HCT116 (cell line): Measurements from ENCODE around the gene EPS15. TPM values are rescaled to one million over a fixed set of nuclear protein-coding genes. Genes with fewer than 3 reads are reported as not detected.

Source experiments
- ATAC-seq: fragments of 200-7000 bp; cut with Tn5 transposase; 2 replicates; pipeline ENCODE4 v1.9.1; 2020; ENCODE audit warnings: mild to moderate bottlenecking, moderate library complexity
- BruUV-seq: library from RNA; stranded (reverse); fragments of 400-500 nt; replicated peaks from 2 replicates; lab custom pipeline; 2021; lab: Mats Ljungman, UMichigan
- CTCF ChIA-PET: fragments of 300-600 bp; sonication (Branson Sonifier 250); formaldehyde crosslinking; loops from one replicate; lab custom pipeline; 2021; ENCODE audit warnings: antibody characterized with exemption; lab: Charles Lee
- POLR2A ChIA-PET: fragments of 300-600, 350-600 bp; sonication (Branson Sonifier 250); formaldehyde crosslinking; loops from one replicate; lab custom pipeline; 2021; ENCODE audit warnings: antibody characterized with exemption; lab: Charles Lee
- RAD21 ChIA-PET, 2 experiments: fragments of 300-600 bp; sonication (Branson Sonifier 250); formaldehyde crosslinking; loops; one replicate each; lab custom pipeline; 2023; ENCODE audit warnings: low total read pairs in 2 of 2; ENCODE audit not compliant: uncharacterized antibody in 2 of 2, unreplicated experiment in 2 of 2, low non-redundant PET in 1 of 2; lab: Charles Lee
- DNase-seq: peaks from one replicate; pipeline ENCODE4 v3.0.0-alpha.2; 2010; ENCODE audit warnings: low read depth, low spot score
- H2AFZ ChIP-seq: fragments of 200-600 bp; shearing (Covaris generic), sonication (generic); 2 replicates; pipeline ENCODE4 v1.6.1; 2017; ENCODE audit warnings: low read depth, mixed run types, mixed read lengths, antibody characterized with exemption, low read length; ENCODE audit not compliant: poor library complexity, severe bottlenecking
- H3K27ac ChIP-seq: 2 replicates; pipeline ENCODE4 v1.5.1; 2012; ENCODE audit warnings: low read depth, low read length
- H3K27me3 ChIP-seq: fragments of 200-600 bp; sonication (generic); 2 replicates; pipeline ENCODE4 v1.6.1; 2016; ENCODE audit warnings: mixed run types, low read length, mixed read lengths; ENCODE audit not compliant: insufficient read depth
- H3K36me3 ChIP-seq, 2 experiments: fragments of 200-500 bp in 1 of 2; fragments of 200-600 bp in 1 of 2; sonication (Bioruptor generic) in 1 of 2; sonication (generic) in 1 of 2; 2 replicates each; pipeline versions ENCODE4 v1.5.1 to v1.6.1; 2014 to 2016; ENCODE audit warnings: low read length in 2 of 2, inconsistent platforms in 1 of 2, mixed read lengths in 1 of 2, mixed run types in 1 of 2; ENCODE audit not compliant: insufficient read depth in 2 of 2, control insufficient read depth in 1 of 2
- H3K4me1 ChIP-seq, 2 experiments: fragments of 200-600 bp in 1 of 2; sonication (generic) in 1 of 2; 2 replicates each; pipeline versions ENCODE4 v1.5.1 to v1.6.1; 2012 to 2017; ENCODE audit warnings: low read length in 2 of 2, inconsistent platforms in 1 of 2, mild to moderate bottlenecking in 1 of 2, mixed read lengths in 1 of 2, mixed run types in 1 of 2, moderate library complexity in 1 of 2; ENCODE audit not compliant: insufficient read depth in 2 of 2, control insufficient read depth in 1 of 2
- H3K4me2 ChIP-seq: fragments of 200-600 bp; sonication (generic); 2 replicates; pipeline ENCODE4 v1.6.1; 2017; ENCODE audit warnings: mixed run types, low read length, mixed read lengths
- H3K4me3 ChIP-seq, 2 experiments: fragments of 200-600 bp in 1 of 2; sonication (generic) in 1 of 2; replicated peaks in 1 of 2; 2 replicates each; pipeline ENCODE4 v1.5.1; 2011 to 2016; ENCODE audit warnings: low read length in 2 of 2, control low read depth in 1 of 2, low read depth in 1 of 2, mild to moderate bottlenecking in 1 of 2, mixed read lengths in 1 of 2, mixed run types in 1 of 2
- H3K79me2 ChIP-seq: fragments of 200-600 bp; sonication (generic); 2 replicates; pipeline ENCODE4 v1.6.1; 2017; ENCODE audit warnings: mild to moderate bottlenecking, mixed run types, low read length, moderate library complexity, mixed read lengths; ENCODE audit not compliant: insufficient read depth
- H3K9ac ChIP-seq: fragments of 200-600 bp; sonication (generic); 2 replicates; pipeline ENCODE4 v1.6.1; 2016; ENCODE audit warnings: low read length, mixed read lengths
- H3K9me2 ChIP-seq: fragments of 200-600 bp; sonication (generic), shearing (Covaris generic); 2 replicates; pipeline ENCODE4 v1.6.1; 2017; ENCODE audit warnings: mixed run types, mild to moderate bottlenecking, moderate library complexity; ENCODE audit not compliant: insufficient read depth
- H3K9me3 ChIP-seq, 2 experiments: fragments of 200-500 bp in 1 of 2; fragments of 200-600 bp in 1 of 2; sonication (Bioruptor generic) in 1 of 2; sonication (generic) in 1 of 2; 2 replicates each; pipeline ENCODE4 v1.6.1; 2014 to 2017; ENCODE audit warnings: low read length in 2 of 2, mixed read lengths in 2 of 2, inconsistent platforms in 1 of 2, low read depth in 1 of 2, mild to moderate bottlenecking in 1 of 2, mixed run types in 1 of 2, moderate library complexity in 1 of 2; ENCODE audit not compliant: control insufficient read depth in 1 of 2, insufficient read depth in 1 of 2
- H4K20me1 ChIP-seq: fragments of 200-600 bp; sonication (generic), shearing (Covaris generic); 2 replicates; pipeline ENCODE4 v1.6.1; 2017; ENCODE audit warnings: mixed run types, mild to moderate bottlenecking, moderate library complexity; ENCODE audit not compliant: insufficient read depth
- CEBPB ChIP-seq: IDR thresholded peaks from 2 replicates; pipeline ENCODE4 v1.6.1; 2012; ENCODE audit warnings: low read depth
- EGR1 ChIP-seq: IDR thresholded peaks from 2 replicates; pipeline ENCODE4 v1.6.1; 2012; ENCODE audit warnings: low read depth
- ELF1 ChIP-seq: IDR thresholded peaks from 2 replicates; pipeline ENCODE4 v1.6.1; 2012; ENCODE audit warnings: low read depth, borderline replicate concordance
- EZH2phosphoT487 ChIP-seq: fragments of 200-600 bp; IDR thresholded peaks from 2 replicates; pipeline ENCODE4 v1.6.1; 2018; ENCODE audit warnings: antibody characterized with exemption, borderline replicate concordance
- FOSL1 ChIP-seq: IDR thresholded peaks from 2 replicates; pipeline ENCODE4 v1.6.1; 2012; ENCODE audit warnings: low read depth
- JUND ChIP-seq: IDR thresholded peaks from 2 replicates; pipeline ENCODE4 v1.6.1; 2012
- POLR2AphosphoS5 ChIP-seq: IDR thresholded peaks from 2 replicates; pipeline ENCODE4 v1.6.1; 2011; ENCODE audit warnings: mild to moderate bottlenecking, low read depth, low read length, moderate library complexity
- RAD21 ChIP-seq: IDR thresholded peaks from 2 replicates; pipeline ENCODE4 v1.6.1; 2012; ENCODE audit warnings: low read depth, mild to moderate bottlenecking
- SIN3A ChIP-seq: IDR thresholded peaks from 2 replicates; pipeline ENCODE4 v1.6.1; 2012; ENCODE audit warnings: low read depth
- SP1 ChIP-seq: IDR thresholded peaks from 2 replicates; pipeline ENCODE4 v1.6.1; 2012; ENCODE audit warnings: low read depth
- SRF ChIP-seq: IDR thresholded peaks from 2 replicates; pipeline ENCODE4 v1.6.1; 2012; ENCODE audit warnings: low read depth
- TCF7L2 ChIP-seq: IDR thresholded peaks from 2 replicates; pipeline ENCODE4 v1.7.0; 2011; ENCODE audit warnings: borderline replicate concordance, inconsistent platforms; ENCODE audit not compliant: insufficient read depth, insufficient read length; ENCODE audit errors: extremely low read depth
- ZBTB33 ChIP-seq: IDR thresholded peaks from 2 replicates; pipeline ENCODE4 v1.6.1; 2011; ENCODE audit warnings: mild to moderate bottlenecking, low read length, moderate library complexity; ENCODE audit not compliant: insufficient replicate concordance; ENCODE audit errors: extremely low read depth
- ZFX ChIP-seq: fragments of 450-650 bp; IDR thresholded peaks from 2 replicates; pipeline ENCODE4 v1.6.1; 2017
- ZNF274 ChIP-seq: fragments of 200-500 bp; sonication (Bioruptor generic); IDR thresholded peaks from 2 replicates; pipeline ENCODE4 v1.6.1; 2014; ENCODE audit warnings: mild to moderate bottlenecking, low read depth, low read length, inconsistent platforms
- intact Hi-C: fragments of 100-400 bp; cut with micrococcal nuclease; formaldehyde crosslinking; loops from 2 replicates; pipeline ENCODE4 v1.10.0; 2022
- total RNA-seq: library from RNA; stranded (reverse); gene quantifications from one replicate; pipeline ENCODE4 v1.2.1, GENCODE V29; 2021; ENCODE audit not compliant: unreplicated experiment
- TF ChIP-seq, protein P1 (sequence below): IDR thresholded peaks from 2 replicates; pipeline ENCODE4 v1.6.1; 2012

The EPS15 gene
- total RNA-seq, 1 experiment from 2014 or later = 41.2 TPM

DNA sequence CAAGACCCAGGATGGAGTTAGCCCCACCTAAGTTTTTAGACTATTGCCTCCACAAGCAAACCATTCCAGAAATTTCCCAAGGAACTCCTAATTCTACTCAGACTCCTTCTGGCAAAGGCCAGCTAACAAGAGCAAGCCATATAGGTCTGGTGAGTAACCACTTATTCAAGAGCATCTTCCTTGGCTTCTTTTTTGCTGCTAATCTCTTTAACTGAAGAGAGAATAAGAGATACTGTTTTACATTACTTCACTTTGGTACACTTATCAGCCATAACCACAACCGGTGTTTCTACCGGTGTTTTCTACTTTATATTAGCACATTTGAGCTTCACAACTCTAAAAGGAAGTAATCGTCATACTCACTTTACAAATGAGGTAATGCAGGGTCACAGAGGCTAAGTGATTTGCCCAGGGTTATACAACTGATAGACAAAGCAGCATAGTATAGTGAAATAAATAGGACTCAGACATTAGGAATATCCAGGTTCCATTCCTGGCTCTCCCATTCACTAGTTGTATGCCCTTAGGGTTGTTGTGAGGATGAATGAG is 1.7 kb upstream of the EPS15 start:
- H3K27ac ChIP-seq = no peak overlapping the region
- H3K4me2 ChIP-seq = no peak overlapping the region
- DNase-seq (no peak), ATAC-seq (no peak)
- TF ChIP-seq CEBPB (no peak), JUND (no peak), ELF1 (no peak), SRF (no peak), ZBTB33 (no peak), EZH2phosphoT487 (no peak), RAD21 (no peak), FOSL1 (no peak), ZNF274 (no peak), EGR1 (no peak), ZFX (no peak), TCF7L2 (no peak), SIN3A (no peak), SP1 (no peak), POLR2AphosphoS5 (no peak)
- TF ChIP-seq, protein P1, sequence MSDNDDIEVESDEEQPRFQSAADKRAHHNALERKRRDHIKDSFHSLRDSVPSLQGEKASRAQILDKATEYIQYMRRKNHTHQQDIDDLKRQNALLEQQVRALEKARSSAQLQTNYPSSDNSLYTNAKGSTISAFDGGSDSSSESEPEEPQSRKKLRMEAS = no peak
- ChIA-PET CTCF (no interaction called here), POLR2A (no interaction called here), RAD21 (no interaction called here)
- intact Hi-C loops = no loop called here
- H3K4me1 ChIP-seq = peaks cover 5 to 8% of the 10 kb centered on the region in 2 experiments
- no peaks in the 10 kb centered on the region for H3K9me2 ChIP-seq
- H3K79me2 ChIP-seq = peaks cover 28% of the 10 kb centered on the region
- BruUV-seq = no TSS peak
- H3K27me3 ChIP-seq = no peaks in the 10 kb centered on the region
- H3K9me3 ChIP-seq = no peaks in the 10 kb centered on the region
- H3K36me3 ChIP-seq = no peaks in the 10 kb centered on the region
- no peak overlapping the region for H2AFZ ChIP-seq
- H4K20me1 ChIP-seq = no peaks in the 10 kb centered on the region
- H3K9ac ChIP-seq = no peak overlapping the region
- no peak overlapping the region for H3K4me3 ChIP-seq
